Muscle layer of colon (tissue), 2 donors: ENCODE data around the gene PLA2G4A.

Experiments used
- H3K27ac ChIP-seq: one replicate; pipeline ENCODE4 v1.7.0; 2013; ENCODE audit warnings: low read depth, mild to moderate bottlenecking, low read length, moderate library complexity
- H3K27me3 ChIP-seq, 2 donors: one replicate each; pipeline ENCODE4 v1.7.0; 2013; ENCODE audit warnings: low read length in 2 of 2, mild to moderate bottlenecking in 2 of 2; ENCODE audit not compliant: insufficient read depth in 2 of 2, control insufficient read depth in 1 of 2
- H3K36me3 ChIP-seq: one replicate; pipeline ENCODE4 v1.7.0; 2013; ENCODE audit warnings: mild to moderate bottlenecking, low read length; ENCODE audit not compliant: insufficient read depth
- H3K4me1 ChIP-seq: one replicate; pipeline ENCODE4 v1.7.0; 2013; ENCODE audit warnings: mild to moderate bottlenecking, low read length; ENCODE audit not compliant: insufficient read depth
- H3K4me3 ChIP-seq, 2 donors: one replicate each; pipeline ENCODE4 v1.7.0; 2013; ENCODE audit warnings: low read length in 2 of 2, low read depth in 1 of 2, mild to moderate bottlenecking in 1 of 2, moderate library complexity in 1 of 2
- H3K9ac ChIP-seq: one replicate; pipeline ENCODE4 v1.7.0; 2013; ENCODE audit warnings: low read length
- H3K9me3 ChIP-seq: one replicate; pipeline ENCODE4 v1.7.0; 2013; ENCODE audit warnings: mild to moderate bottlenecking, low read length
- donor health status: abdominal sarcoma.
- donor health status: Adenocarcinoma of cecum.

Gene PLA2G4A

DNA sequence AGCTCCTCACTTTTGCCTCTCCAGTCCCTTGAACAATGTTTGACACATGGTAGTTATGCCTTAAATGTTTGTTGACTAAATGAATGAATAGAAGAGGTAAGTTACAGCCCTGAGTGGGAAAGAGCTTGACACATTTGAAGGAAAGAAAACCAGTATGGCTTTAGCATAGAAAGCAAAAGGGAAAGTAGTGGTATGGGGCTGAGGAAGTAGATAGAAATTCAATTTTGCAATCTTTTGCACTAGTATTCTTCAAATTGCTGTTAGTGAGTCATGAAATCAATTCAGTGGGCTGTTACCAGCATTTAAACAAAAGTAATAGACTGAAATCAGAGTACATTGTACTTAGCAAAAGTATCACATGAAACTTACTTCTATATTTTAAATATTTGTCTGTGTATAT lies 21.1 kb downstream of the PLA2G4A start:
- Histone ChIP-seq H3K4me1 (peaks cover 16% of the 10 kb centered on the region), H3K9ac (no peak overlapping the region), H3K4me3 (no peak overlapping the region), H3K9me3 (no peaks in the 10 kb centered on the region), H3K27ac (peak overlapping the region; percentile 31), H3K36me3 (no peaks in the 10 kb centered on the region), H3K27me3 (no peaks in the 10 kb centered on the region)

DNA sequence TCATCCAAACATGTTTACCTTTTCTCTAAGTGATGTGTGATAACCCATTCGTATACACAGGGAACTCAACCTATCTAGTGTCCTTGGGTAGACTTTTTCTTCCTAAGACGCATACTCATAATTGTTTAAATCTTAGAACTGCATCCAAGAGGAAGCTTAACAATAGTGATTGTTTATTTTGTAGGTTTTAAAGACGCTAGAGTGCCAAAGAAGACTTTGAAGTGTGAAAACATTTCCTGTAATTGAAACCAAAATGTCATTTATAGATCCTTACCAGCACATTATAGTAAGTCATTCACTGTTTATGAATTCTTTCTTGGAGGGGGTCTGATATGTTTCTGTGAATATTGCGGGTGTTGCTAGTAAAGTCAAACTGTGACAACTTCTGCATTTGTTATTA lies 25.4 kb downstream of the PLA2G4A start:
- Histone ChIP-seq H3K4me3 (no peak overlapping the region), H3K9me3 (no peaks in the 10 kb centered on the region), H3K9ac (no peak overlapping the region), H3K27me3 (no peaks in the 10 kb centered on the region), H3K27ac (no peak overlapping the region), H3K4me1 (peaks cover 8% of the 10 kb centered on the region), H3K36me3 (peaks cover 8% of the 10 kb centered on the region)

DNA sequence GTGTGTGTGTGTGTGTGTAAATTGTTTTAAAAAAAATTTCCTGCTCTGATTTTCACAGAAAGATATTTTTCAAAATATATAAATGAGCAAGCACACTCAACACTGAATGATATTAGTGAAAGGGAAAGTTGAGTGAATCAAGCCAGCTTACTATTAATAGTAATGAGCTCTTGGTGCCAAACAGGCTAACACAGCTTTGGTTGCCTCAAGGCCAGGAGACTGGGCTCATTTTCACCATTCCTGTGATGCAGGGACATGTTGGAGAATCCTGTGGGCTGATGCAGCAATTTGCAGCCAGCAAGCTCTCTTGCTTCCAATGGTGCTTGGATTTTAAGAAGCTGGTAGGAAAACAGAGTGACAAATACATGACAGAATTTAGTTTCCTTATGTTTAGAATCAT lies 30.2 kb downstream of the PLA2G4A start:
- no peak overlapping the region for H3K27ac ChIP-seq
- no peaks in the 10 kb centered on the region for H3K27me3 ChIP-seq
- H3K36me3 ChIP-seq = peaks cover 8% of the 10 kb centered on the region
- no peak overlapping the region for H3K9ac ChIP-seq
- no peak overlapping the region for H3K4me3 ChIP-seq
- peaks cover 15% of the 10 kb centered on the region for H3K4me1 ChIP-seq
- H3K9me3 ChIP-seq = no peaks in the 10 kb centered on the region

DNA sequence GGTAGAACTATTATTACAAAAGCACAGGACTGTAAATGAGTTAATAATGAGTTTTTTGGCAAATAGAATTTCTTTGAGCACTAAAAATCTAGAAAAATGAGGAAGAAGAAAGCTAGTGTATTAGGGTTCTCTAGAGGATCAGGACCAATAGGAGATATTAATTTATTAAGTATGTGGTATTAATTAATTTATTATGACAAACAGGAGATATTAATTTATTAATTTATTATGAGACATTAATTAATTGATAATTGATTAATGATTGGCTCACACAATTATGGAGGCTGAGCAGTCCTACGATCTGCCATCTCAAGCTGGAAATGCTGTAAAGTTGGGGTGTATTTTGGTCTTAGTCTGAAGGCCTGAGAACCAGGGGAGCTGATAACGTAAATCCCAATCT lies 31.2 kb downstream of the PLA2G4A start:
- H3K27ac ChIP-seq = no peak overlapping the region
- H3K9ac ChIP-seq = no peak overlapping the region
- H3K27me3 ChIP-seq = no peaks in the 10 kb centered on the region
- H3K36me3 ChIP-seq = peaks cover 8% of the 10 kb centered on the region
- H3K4me3 ChIP-seq = no peak overlapping the region
- peaks cover 15% of the 10 kb centered on the region for H3K4me1 ChIP-seq
- no peaks in the 10 kb centered on the region for H3K9me3 ChIP-seq

DNA sequence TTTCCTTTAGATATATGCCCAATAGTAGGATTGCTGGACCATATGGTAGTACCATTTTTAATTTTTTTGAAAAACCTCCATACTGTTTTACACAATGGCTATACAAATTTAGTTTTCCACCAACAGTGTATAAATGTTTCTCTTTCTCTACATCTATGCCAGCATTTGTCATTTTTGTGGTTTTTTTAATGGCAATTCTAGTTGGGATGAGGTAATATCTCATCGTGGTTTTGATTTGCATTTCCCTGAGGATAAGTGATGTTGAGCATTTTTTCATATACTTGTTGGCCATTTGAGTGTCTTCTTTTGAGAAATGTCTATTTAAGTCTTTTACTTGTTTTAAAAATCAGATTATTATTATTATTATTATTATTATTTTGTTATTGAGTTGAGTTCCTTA lies 35.5 kb downstream of the PLA2G4A start:
- no peaks in the 10 kb centered on the region for H3K36me3 ChIP-seq
- no peak overlapping the region for H3K9ac ChIP-seq
- no peak overlapping the region for H3K4me3 ChIP-seq
- H3K4me1 ChIP-seq = peaks cover 5% of the 10 kb centered on the region
- H3K27ac ChIP-seq = no peak overlapping the region
- H3K9me3 ChIP-seq = no peaks in the 10 kb centered on the region
- H3K27me3 ChIP-seq = no peaks in the 10 kb centered on the region

DNA sequence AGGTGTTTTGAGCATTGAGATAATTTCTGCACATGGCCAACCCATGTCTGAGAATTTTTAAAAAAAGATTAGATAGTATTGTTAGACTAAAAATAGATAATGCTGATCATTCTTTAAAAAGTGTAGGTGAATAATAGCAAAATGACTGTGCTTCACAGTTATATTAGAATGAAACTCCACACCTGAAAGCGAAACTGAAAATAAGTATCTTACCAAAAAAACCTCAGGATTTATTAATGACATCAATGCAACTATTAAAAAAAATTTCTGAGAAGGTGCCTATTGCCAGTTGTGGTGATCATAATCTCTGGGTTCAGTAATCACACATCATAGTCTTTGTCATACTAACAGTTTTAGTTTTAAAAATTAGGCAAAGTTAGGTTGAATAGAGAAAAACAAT lies 36.5 kb downstream of the PLA2G4A start:
- Histone ChIP-seq H3K9me3 (no peaks in the 10 kb centered on the region), H3K27me3 (no peaks in the 10 kb centered on the region), H3K4me3 (no peak overlapping the region), H3K27ac (no peak overlapping the region), H3K4me1 (no peaks in the 10 kb centered on the region), H3K9ac (no peak overlapping the region), H3K36me3 (peaks cover 4% of the 10 kb centered on the region)

DNA sequence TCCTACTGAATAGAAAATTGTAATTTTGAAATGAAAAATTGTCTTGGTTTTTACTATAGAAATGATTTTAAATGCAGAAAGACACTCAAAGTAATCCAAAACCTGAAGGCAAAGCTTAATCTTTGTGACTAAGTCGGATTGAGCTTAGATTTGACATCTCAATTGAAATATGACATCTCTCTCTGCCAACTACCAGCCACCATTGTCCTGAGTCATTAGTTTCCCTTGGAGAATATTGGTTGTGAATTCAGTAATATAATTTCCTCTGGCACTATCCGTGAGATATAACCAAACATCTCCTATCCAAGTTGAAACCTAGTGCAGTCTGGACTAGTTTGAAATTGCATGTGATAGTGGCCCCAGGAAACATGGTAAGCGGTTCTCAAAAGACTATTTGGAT lies 37.1 kb downstream of the PLA2G4A start:
- Histone ChIP-seq H3K36me3 (peaks cover 8% of the 10 kb centered on the region), H3K4me3 (no peak overlapping the region), H3K9ac (no peak overlapping the region), H3K27ac (no peak overlapping the region), H3K27me3 (no peaks in the 10 kb centered on the region), H3K4me1 (no peaks in the 10 kb centered on the region), H3K9me3 (no peaks in the 10 kb centered on the region)

DNA sequence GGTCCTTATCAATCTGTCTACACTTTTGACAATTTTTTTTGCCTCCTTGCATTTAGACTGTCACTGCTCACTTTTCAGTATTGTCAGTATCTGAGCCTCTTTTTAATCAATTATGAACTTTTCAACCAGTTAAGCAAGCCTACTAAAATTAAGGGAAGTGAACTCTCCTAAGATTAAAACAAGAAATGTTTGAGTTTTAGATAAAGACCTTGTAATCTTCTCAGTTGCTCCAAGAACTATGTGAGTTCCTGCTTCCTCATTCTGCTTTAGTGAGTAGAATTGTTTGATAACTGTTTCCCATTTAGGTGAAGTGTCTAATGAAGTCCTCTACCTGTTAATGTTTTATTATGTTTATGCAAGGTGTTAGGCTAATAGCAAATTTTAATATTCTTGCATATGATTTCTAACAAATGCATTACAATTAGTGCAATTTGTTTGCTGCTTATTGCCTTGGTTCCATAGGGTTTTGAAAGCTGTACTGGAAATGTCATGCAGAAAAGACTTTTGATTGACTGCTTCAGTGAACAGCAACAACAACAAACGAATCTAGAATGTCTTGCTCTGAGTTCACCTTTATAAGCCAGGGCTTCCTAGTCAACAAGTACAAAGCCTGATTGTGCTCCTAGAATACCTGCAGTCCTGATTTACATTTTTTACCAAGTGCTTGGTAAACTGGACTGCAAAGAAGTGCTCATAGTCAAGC lies 40.9 kb downstream of the PLA2G4A start:
- Histone ChIP-seq H3K9me3 (no peaks in the 10 kb centered on the region), H3K27ac (no peak overlapping the region), H3K4me3 (no peak overlapping the region), H3K4me1 (peaks cover 15% of the 10 kb centered on the region), H3K36me3 (peaks cover 8% of the 10 kb centered on the region), H3K27me3 (no peaks in the 10 kb centered on the region), H3K9ac (no peak overlapping the region)

DNA sequence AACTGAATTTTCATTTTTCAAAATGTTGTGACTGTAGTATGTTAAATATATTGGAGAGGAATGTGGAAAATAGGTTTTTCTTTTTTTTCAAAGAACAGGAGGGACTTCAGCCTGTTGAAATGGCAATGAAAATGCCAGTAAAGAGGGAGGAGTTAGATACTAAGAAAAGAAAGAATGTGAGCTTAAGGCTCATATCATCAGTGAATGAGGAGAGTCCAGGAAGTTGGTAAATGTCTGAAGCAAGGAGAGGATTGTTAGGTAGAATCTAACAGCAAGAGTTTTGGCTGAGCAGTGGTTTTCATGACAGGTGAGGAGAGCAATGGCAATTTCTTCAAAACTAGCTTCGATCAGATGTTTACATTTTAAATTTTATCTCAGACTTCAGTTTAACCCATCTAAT lies 43.0 kb downstream of the PLA2G4A start:
- no peaks in the 10 kb centered on the region for H3K9me3 ChIP-seq
- no peak overlapping the region for H3K4me3 ChIP-seq
- H3K9ac ChIP-seq = no peak overlapping the region
- H3K4me1 ChIP-seq = peaks cover 22% of the 10 kb centered on the region
- H3K27me3 ChIP-seq = no peaks in the 10 kb centered on the region
- peaks cover 8% of the 10 kb centered on the region for H3K36me3 ChIP-seq
- no peak overlapping the region for H3K27ac ChIP-seq

DNA sequence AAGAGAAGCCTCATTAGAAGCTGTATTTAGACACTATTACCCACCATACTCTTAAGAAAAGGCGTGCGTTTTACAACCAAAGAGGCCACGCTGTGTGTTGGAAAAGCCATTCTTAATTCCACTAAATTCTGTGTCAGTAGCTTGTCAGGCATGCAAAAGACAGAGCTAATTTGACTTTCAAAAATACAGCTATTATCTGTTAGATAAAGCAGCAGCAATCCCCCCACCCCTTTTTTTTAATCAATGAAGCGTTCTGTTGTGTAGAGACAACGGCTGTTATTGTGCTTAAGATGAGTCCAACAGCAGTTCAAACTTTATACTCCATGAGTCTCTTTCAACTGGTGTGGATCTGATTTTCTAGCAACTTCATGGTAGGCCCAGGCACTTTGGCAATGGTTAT lies 43.5 kb downstream of the PLA2G4A start:
- H3K27me3 ChIP-seq = no peaks in the 10 kb centered on the region
- no peak overlapping the region for H3K9ac ChIP-seq
- H3K9me3 ChIP-seq = no peaks in the 10 kb centered on the region
- no peak overlapping the region for H3K4me3 ChIP-seq
- H3K27ac ChIP-seq = no peak overlapping the region
- H3K36me3 ChIP-seq = peaks cover 8% of the 10 kb centered on the region
- peaks cover 27% of the 10 kb centered on the region for H3K4me1 ChIP-seq

DNA sequence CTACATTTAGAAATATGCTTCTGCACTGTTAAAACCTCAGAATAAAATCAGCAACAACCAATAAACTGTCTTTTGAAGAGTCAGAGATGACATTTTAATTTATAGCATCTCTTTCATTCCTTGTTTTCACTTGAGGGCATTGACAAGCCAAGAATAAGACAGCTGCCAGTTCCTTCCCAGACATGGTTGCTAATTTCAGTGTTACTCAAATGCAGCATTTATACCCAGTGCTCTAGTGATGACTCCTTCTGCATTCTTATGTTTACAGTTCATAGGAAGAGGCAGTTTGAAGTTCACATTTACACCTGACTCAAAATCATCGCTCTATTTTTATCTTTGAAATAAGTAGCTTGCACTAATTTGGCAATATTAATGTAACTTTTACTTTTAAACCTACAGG lies 44.9 kb downstream of the PLA2G4A start:
- Histone ChIP-seq H3K9me3 (no peaks in the 10 kb centered on the region), H3K27ac (no peak overlapping the region), H3K9ac (no peak overlapping the region), H3K4me1 (peaks cover 29% of the 10 kb centered on the region), H3K36me3 (peaks cover 8% of the 10 kb centered on the region), H3K27me3 (no peaks in the 10 kb centered on the region), H3K4me3 (no peak overlapping the region)
